Trophoblast cell (in vitro differentiated cells and primary cell): Measurements from ENCODE around the gene CDKAL1.
"Not testable (repeated sequence)": the region's sequence is repeated elsewhere in the genome, so short reads cannot be mapped to it uniquely, and the experiment has no call there.

Experiments
- DNase-seq, 2 donors: peaks; one replicate each; pipeline ENCODE4 v3.0.0-alpha.2; 2016
- H2AFZ ChIP-seq: 2 replicates; pipeline ENCODE4 v1.6.1; 2013; ENCODE audit warnings: low read length, moderate library complexity, mild to moderate bottlenecking; ENCODE audit not compliant: insufficient read depth, poor library complexity
- H2AK5ac ChIP-seq: 2 replicates; pipeline ENCODE4 v1.6.1; 2013; ENCODE audit warnings: mild to moderate bottlenecking, low read length
- H2BK120ac ChIP-seq: 2 replicates; pipeline ENCODE4 v1.6.1; 2013; ENCODE audit warnings: low read length, mild to moderate bottlenecking, moderate library complexity; ENCODE audit not compliant: insufficient read depth, poor library complexity
- H2BK12ac ChIP-seq: 2 replicates; pipeline ENCODE4 v1.6.1; 2013; ENCODE audit warnings: mild to moderate bottlenecking, low read length, moderate library complexity
- H2BK5ac ChIP-seq: 2 replicates; pipeline ENCODE4 v1.6.1; 2013; ENCODE audit warnings: low read length, low read depth, moderate library complexity, mild to moderate bottlenecking; ENCODE audit not compliant: poor library complexity
- H3K14ac ChIP-seq: 2 replicates; pipeline ENCODE4 v1.6.1; 2013; ENCODE audit warnings: mild to moderate bottlenecking, low read length
- H3K18ac ChIP-seq: 2 replicates; pipeline ENCODE4 v1.6.1; 2013; ENCODE audit warnings: mild to moderate bottlenecking, low read length
- H3K23ac ChIP-seq: 2 replicates; pipeline ENCODE4 v1.6.1; 2013; ENCODE audit warnings: low read length
- H3K27ac ChIP-seq: 2 replicates; pipeline ENCODE4 v1.5.1; 2013; ENCODE audit warnings: low read depth, mild to moderate bottlenecking, inconsistent platforms, low read length, moderate library complexity
- H3K27me3 ChIP-seq: 2 replicates; pipeline ENCODE4 v1.6.1; 2013; ENCODE audit warnings: inconsistent platforms, mild to moderate bottlenecking, low read length, moderate library complexity; ENCODE audit not compliant: insufficient read depth
- H3K36me3 ChIP-seq, 2 experiments: 1 replicate in 1 of 2; 2 replicates in 1 of 2; pipeline ENCODE4 v1.6.1; 2013; ENCODE audit warnings: low read length in 2 of 2, mild to moderate bottlenecking in 2 of 2, moderate library complexity in 1 of 2; ENCODE audit not compliant: insufficient read depth in 2 of 2, control insufficient read depth in 1 of 2
- H3K4ac ChIP-seq: 2 replicates; pipeline ENCODE4 v1.6.1; 2013; ENCODE audit warnings: low read depth, mild to moderate bottlenecking, low read length, moderate library complexity
- H3K4me1 ChIP-seq, 2 experiments: 1 replicate in 1 of 2; 2 replicates in 1 of 2; pipeline ENCODE4 v1.6.1; 2013; ENCODE audit warnings: low read length in 2 of 2, mild to moderate bottlenecking in 2 of 2, moderate library complexity in 1 of 2; ENCODE audit not compliant: insufficient read depth in 2 of 2, control insufficient read depth in 1 of 2
- H3K4me2 ChIP-seq: 2 replicates; pipeline ENCODE4 v1.6.1; 2013; ENCODE audit warnings: inconsistent platforms, mild to moderate bottlenecking, low read length, moderate library complexity
- H3K4me3 ChIP-seq: 2 replicates; pipeline ENCODE4 v1.5.1; 2013; ENCODE audit warnings: mild to moderate bottlenecking, low read depth, low read length, inconsistent platforms
- H3K79me1 ChIP-seq: one replicate; pipeline ENCODE4 v1.6.1; 2013; ENCODE audit warnings: low read length
- H3K79me2 ChIP-seq: 2 replicates; pipeline ENCODE4 v1.6.1; 2013; ENCODE audit warnings: low read length, mild to moderate bottlenecking; ENCODE audit not compliant: control insufficient read depth, insufficient read depth, poor library complexity
- H3K9ac ChIP-seq: 2 replicates; pipeline ENCODE4 v1.6.1; 2013; ENCODE audit warnings: mild to moderate bottlenecking, low read length
- H3K9me3 ChIP-seq: 2 replicates; pipeline ENCODE4 v1.6.1; 2013; ENCODE audit warnings: low read depth, mild to moderate bottlenecking, control low read depth, inconsistent platforms, low read length; ENCODE audit not compliant: insufficient read depth
- H4K12ac ChIP-seq: 2 replicates; pipeline ENCODE4 v1.6.1; 2013; ENCODE audit warnings: low read depth, mild to moderate bottlenecking, low read length, moderate library complexity
- H4K8ac ChIP-seq: 2 replicates; pipeline ENCODE4 v1.6.1; 2013; ENCODE audit warnings: low read depth, mild to moderate bottlenecking, low read length, moderate library complexity
- H4K91ac ChIP-seq: one replicate; pipeline ENCODE4 v1.6.1; 2013; ENCODE audit warnings: low read depth, mild to moderate bottlenecking, low read length, moderate library complexity
- WGBS: extraction: QIAGEN DNeasy Blood & Tissue Kit; methylation state at CpG from one replicate; pipeline ENCODE4 v1.1.7; 2013; ENCODE audit warnings: missing lambda C conversion rate; ENCODE audit not compliant: insufficient read length, insufficient coverage; ENCODE audit errors: extremely low coverage; 5-methylcytosine and 5-hydroxymethylcytosine counted together

Gene CDKAL1

GRCh38 chr6:20919677-20920385 lies 385.6 kb downstream of the CDKAL1 start:
- Histone ChIP-seq H3K79me1 (no peaks in the 10 kb centered on the region), H4K12ac (no peak overlapping the region), H2AK5ac (no peak overlapping the region), H3K18ac (no peak overlapping the region), H2BK12ac (no peak overlapping the region), H3K4ac (no peak overlapping the region), H3K27me3 (no peaks in the 10 kb centered on the region), H3K4me2 (no peak overlapping the region), H3K9me3 (no peaks in the 10 kb centered on the region), H2BK5ac (no peak overlapping the region), H3K23ac (no peak overlapping the region), H3K9ac (no peak overlapping the region), H2BK120ac (no peak overlapping the region), H4K8ac (no peak overlapping the region), H3K14ac (no peak overlapping the region), H3K4me3 (no peak overlapping the region), H3K27ac (no peak overlapping the region), H2AFZ (no peak overlapping the region), H4K91ac (no peak overlapping the region), H3K36me3 (no peaks in the 10 kb centered on the region), H3K79me2 (no peaks in the 10 kb centered on the region), H3K4me1 (no peaks in the 10 kb centered on the region)
- no CpG with 5 or more reads among the region's 4 CpGs for WGBS
- no peak for DNase-seq

DNA sequence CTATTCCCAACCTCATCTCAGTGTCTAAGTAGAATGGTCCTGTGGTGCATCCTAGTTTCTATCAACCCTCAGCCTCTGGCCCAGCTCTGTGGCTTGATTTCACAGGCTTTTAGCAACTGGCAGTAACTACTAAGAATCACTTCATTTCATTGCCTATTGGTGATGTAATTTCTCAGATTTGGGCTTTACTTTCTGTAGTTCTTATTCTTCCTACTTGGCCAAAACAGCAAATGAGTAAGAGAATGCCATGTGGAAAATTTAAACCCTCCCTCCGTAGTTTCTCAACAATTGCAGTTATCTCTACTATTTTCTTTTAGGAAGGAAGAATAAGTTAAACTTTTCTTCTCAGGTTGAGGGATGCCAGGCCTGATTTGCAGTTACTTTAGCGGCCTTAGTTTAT lies 387.3 kb downstream of the CDKAL1 start:
- WGBS, result no CpG with 5 or more reads among the region's 2 CpGs
- no peak overlapping the region for H2BK12ac ChIP-seq
- H3K4me3 ChIP-seq, result no peak overlapping the region
- H2BK5ac ChIP-seq, result no peak overlapping the region
- no peak overlapping the region for H4K12ac ChIP-seq
- H2BK120ac ChIP-seq, result no peak overlapping the region
- no peak overlapping the region for H3K27ac ChIP-seq
- no peak overlapping the region for H4K8ac ChIP-seq
- H3K4me1 ChIP-seq, result no peaks in the 10 kb centered on the region
- H3K27me3 ChIP-seq, result no peaks in the 10 kb centered on the region
- no peaks in the 10 kb centered on the region for H3K79me2 ChIP-seq
- H3K14ac ChIP-seq, result no peak overlapping the region
- H4K91ac ChIP-seq, result no peak overlapping the region
- H3K23ac ChIP-seq, result no peak overlapping the region
- no peak for DNase-seq
- H2AFZ ChIP-seq, result no peak overlapping the region
- H3K79me1 ChIP-seq, result no peaks in the 10 kb centered on the region
- no peak overlapping the region for H2AK5ac ChIP-seq
- no peak overlapping the region for H3K4ac ChIP-seq
- H3K4me2 ChIP-seq, result no peak overlapping the region
- no peaks in the 10 kb centered on the region for H3K36me3 ChIP-seq
- H3K18ac ChIP-seq, result no peak overlapping the region
- no peaks in the 10 kb centered on the region for H3K9me3 ChIP-seq
- no peak overlapping the region for H3K9ac ChIP-seq

GRCh38 chr6:20922743-20923142 lies 388.5 kb downstream of the CDKAL1 start:
- Histone ChIP-seq H4K12ac (no peak overlapping the region), H2AFZ (no peak overlapping the region), H3K4me2 (no peak overlapping the region), H3K18ac (no peak overlapping the region), H3K36me3 (no peaks in the 10 kb centered on the region), H4K91ac (no peak overlapping the region), H3K79me2 (no peaks in the 10 kb centered on the region), H3K23ac (no peak overlapping the region), H2BK12ac (no peak overlapping the region), H3K4me1 (no peaks in the 10 kb centered on the region), H3K9ac (no peak overlapping the region), H3K27me3 (no peaks in the 10 kb centered on the region), H2AK5ac (no peak overlapping the region), H3K4me3 (no peak overlapping the region), H2BK5ac (no peak overlapping the region), H3K27ac (no peak overlapping the region), H2BK120ac (no peak overlapping the region), H3K79me1 (no peaks in the 10 kb centered on the region), H4K8ac (no peak overlapping the region), H3K4ac (no peak overlapping the region), H3K14ac (no peak overlapping the region), H3K9me3 (no peaks in the 10 kb centered on the region)
- DNase-seq, result no peak

DNA sequence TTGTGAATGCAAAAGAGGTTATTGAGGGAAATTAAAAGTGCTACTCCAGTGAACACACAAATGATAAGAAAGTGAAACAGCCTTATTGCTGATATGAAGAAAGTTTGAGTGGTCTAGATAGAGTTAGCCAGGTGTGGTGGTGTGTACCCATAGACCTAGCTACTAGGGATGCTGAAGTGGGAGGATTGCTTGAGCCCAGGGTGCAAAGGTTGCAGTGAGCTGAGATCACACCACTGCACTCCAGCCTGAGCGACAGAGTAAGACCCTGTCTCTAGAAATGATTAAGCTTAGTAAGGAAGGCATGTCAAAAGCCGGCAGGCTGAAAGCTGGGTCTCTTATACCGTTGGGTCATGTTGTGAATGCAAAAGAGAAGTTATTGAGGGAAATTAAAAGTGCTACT lies 389.8 kb downstream of the CDKAL1 start:
- H3K23ac ChIP-seq, H4K12ac ChIP-seq, H2AK5ac ChIP-seq, H3K79me1 ChIP-seq, H3K4ac ChIP-seq, H3K4me1 ChIP-seq, H3K9ac ChIP-seq, H3K14ac ChIP-seq, H4K91ac ChIP-seq, H2BK12ac ChIP-seq, H3K4me3 ChIP-seq, H2BK5ac ChIP-seq, H2AFZ ChIP-seq, H3K18ac ChIP-seq, H2BK120ac ChIP-seq, H3K9me3 ChIP-seq, H3K36me3 ChIP-seq, H3K4me2 ChIP-seq, H3K79me2 ChIP-seq, DNase-seq, H3K27ac ChIP-seq, H3K27me3 ChIP-seq, H4K8ac ChIP-seq: not testable (repeated sequence)
- no CpG with 5 or more reads among the region's 3 CpGs for WGBS
